HEK293 (cell line): ENCODE results near the gene TUBB4A.

ENCODE experiments used
- KLF1 ChIP-seq: fragments of 450-650 bp; formaldehyde crosslinking; IDR thresholded peaks from 2 replicates; pipeline ENCODE4 v1.5.1; 2016; ENCODE audit warnings: missing biosample characterization, missing genetic modification characterization
- MYNN ChIP-seq: fragments of 450-650 bp; formaldehyde crosslinking; IDR thresholded peaks from 2 replicates; pipeline ENCODE4 v1.5.1; 2016; ENCODE audit warnings: missing biosample characterization, missing genetic modification characterization, borderline replicate concordance
- ZNF274 ChIP-seq, 2 experiments: fragments of 200-500 bp in 1 of 2; fragments of 450-650 bp in 1 of 2; sonication (Bioruptor generic) in 1 of 2; formaldehyde crosslinking in 1 of 2; IDR thresholded peaks; 2 replicates each; pipeline versions ENCODE4 v1.5.1 to v1.6.1; 2014 to 2016; ENCODE audit warnings: borderline replicate concordance in 1 of 2, inconsistent platforms in 1 of 2, low read length in 1 of 2, missing biosample characterization in 1 of 2, missing genetic modification characterization in 1 of 2
- TF ChIP-seq, protein P1 (sequence below): fragments of 450-650 bp; formaldehyde crosslinking; IDR thresholded peaks from 2 replicates; pipeline ENCODE4 v1.5.1; 2016; ENCODE audit warnings: missing biosample characterization, missing genetic modification characterization

DNA sequence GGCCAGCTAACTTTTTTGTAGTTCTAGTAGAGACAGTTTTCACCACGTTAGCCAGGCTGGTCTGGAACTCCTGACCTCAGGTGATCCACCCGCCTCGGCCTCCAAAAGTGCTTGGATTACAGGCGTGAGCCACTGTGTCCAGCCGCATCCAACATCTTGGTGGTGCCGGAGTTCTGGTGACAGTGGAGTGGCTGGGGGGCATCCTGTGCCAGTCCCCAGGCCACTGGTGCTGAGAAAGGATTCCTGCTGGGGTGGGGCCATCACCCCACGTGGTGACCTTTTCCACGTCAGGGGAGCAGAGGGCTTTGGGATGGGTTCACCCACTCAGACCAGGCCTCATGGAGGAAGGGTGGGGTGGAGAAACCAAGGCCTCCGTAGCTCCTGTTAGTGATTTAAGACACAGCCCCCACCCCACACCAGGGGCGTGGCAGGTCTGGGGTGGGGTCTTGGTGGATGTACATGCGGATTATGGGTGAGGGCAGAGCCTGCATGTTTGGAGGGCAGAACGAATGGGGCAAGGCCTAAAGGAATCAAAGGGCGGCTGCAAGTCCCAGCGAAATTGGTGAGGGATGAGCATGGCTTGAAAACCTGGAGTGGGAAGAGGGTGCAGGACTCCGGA, 12.9 kb upstream of the TUBB4A start:
- no peak for TF ChIP-seq MYNN (tag by site-specific recombination)
- TF ChIP-seq, protein P1, sequence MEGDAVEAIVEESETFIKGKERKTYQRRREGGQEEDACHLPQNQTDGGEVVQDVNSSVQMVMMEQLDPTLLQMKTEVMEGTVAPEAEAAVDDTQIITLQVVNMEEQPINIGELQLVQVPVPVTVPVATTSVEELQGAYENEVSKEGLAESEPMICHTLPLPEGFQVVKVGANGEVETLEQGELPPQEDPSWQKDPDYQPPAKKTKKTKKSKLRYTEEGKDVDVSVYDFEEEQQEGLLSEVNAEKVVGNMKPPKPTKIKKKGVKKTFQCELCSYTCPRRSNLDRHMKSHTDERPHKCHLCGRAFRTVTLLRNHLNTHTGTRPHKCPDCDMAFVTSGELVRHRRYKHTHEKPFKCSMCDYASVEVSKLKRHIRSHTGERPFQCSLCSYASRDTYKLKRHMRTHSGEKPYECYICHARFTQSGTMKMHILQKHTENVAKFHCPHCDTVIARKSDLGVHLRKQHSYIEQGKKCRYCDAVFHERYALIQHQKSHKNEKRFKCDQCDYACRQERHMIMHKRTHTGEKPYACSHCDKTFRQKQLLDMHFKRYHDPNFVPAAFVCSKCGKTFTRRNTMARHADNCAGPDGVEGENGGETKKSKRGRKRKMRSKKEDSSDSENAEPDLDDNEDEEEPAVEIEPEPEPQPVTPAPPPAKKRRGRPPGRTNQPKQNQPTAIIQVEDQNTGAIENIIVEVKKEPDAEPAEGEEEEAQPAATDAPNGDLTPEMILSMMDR (tag by site-specific recombination): no peak
- TF ChIP-seq KLF1: peak; percentile 73
- TF ChIP-seq ZNF274 (IDR thresholded peaks at IDR 0.05; ENCODE audit: low read length): no peak
- no peak for TF ChIP-seq ZNF274 (tag by site-specific recombination; IDR thresholded peaks at IDR 0.05; ENCODE audit: borderline replicate concordance)
